WTC11 (cell line): Measurements from ENCODE around the gene ADGRB2.

Source experiments
- AR ChIP-seq: fragments of 250-450 bp; sonication (Bioruptor Pico); IDR thresholded peaks from 2 replicates; pipeline ENCODE4 v1.9.0; 2021; ENCODE audit warnings: mild to moderate bottlenecking
- CBFB ChIP-seq: sonication (generic); formaldehyde crosslinking; IDR thresholded peaks from 2 replicates; pipeline ENCODE4 v1.8.1; 2022; ENCODE audit warnings: mild to moderate bottlenecking, low read depth, missing genetic modification reagents
- CTCF ChIP-seq: fragments of 200-600 bp; IDR thresholded peaks from 2 replicates; pipeline ENCODE4 v1.8.0; 2022; ENCODE audit warnings: antibody characterized with exemption
- GTF2I ChIP-seq: fragments of 250-450 bp; sonication (Bioruptor Pico); conservative IDR thresholded peaks from 2 replicates; pipeline ENCODE4 v1.4.0; 2021; ENCODE audit warnings: mild to moderate bottlenecking
- NFE2L1 ChIP-seq: sonication (generic); formaldehyde crosslinking; IDR thresholded peaks from 2 replicates; pipeline ENCODE4 v1.8.1; 2023; ENCODE audit warnings: missing genetic modification reagents
- NR1H2 ChIP-seq: sonication (generic); formaldehyde crosslinking; IDR thresholded peaks from 2 replicates; pipeline ENCODE4 v1.9.0; 2021; ENCODE audit warnings: mild to moderate bottlenecking, moderate library complexity, missing genetic modification reagents
- NR2C2 ChIP-seq: sonication (generic); formaldehyde crosslinking; IDR thresholded peaks from 2 replicates; pipeline ENCODE4 v1.8.0; 2022; ENCODE audit warnings: mild to moderate bottlenecking, missing genetic modification reagents
- STAT6 ChIP-seq: sonication (generic); formaldehyde crosslinking; conservative IDR thresholded peaks from 2 replicates; pipeline ENCODE4 v1.8.1; 2023; ENCODE audit warnings: mild to moderate bottlenecking, low read depth, missing genetic modification reagents, moderate library complexity
- TEAD4 ChIP-seq: sonication (generic); formaldehyde crosslinking; IDR thresholded peaks from 2 replicates; pipeline ENCODE4 v1.8.0; 2022; ENCODE audit warnings: mild to moderate bottlenecking, missing genetic modification reagents
- ZNF121 ChIP-seq: sonication (generic); formaldehyde crosslinking; IDR thresholded peaks from 2 replicates; pipeline ENCODE4 v1.8.0; 2023; ENCODE audit warnings: missing genetic modification reagents
- TF ChIP-seq, protein P1 (sequence below): sonication (generic); formaldehyde crosslinking; IDR thresholded peaks from 2 replicates; pipeline ENCODE4 v1.8.1; 2023; ENCODE audit warnings: mild to moderate bottlenecking, missing genetic modification reagents, moderate library complexity

DNA sequence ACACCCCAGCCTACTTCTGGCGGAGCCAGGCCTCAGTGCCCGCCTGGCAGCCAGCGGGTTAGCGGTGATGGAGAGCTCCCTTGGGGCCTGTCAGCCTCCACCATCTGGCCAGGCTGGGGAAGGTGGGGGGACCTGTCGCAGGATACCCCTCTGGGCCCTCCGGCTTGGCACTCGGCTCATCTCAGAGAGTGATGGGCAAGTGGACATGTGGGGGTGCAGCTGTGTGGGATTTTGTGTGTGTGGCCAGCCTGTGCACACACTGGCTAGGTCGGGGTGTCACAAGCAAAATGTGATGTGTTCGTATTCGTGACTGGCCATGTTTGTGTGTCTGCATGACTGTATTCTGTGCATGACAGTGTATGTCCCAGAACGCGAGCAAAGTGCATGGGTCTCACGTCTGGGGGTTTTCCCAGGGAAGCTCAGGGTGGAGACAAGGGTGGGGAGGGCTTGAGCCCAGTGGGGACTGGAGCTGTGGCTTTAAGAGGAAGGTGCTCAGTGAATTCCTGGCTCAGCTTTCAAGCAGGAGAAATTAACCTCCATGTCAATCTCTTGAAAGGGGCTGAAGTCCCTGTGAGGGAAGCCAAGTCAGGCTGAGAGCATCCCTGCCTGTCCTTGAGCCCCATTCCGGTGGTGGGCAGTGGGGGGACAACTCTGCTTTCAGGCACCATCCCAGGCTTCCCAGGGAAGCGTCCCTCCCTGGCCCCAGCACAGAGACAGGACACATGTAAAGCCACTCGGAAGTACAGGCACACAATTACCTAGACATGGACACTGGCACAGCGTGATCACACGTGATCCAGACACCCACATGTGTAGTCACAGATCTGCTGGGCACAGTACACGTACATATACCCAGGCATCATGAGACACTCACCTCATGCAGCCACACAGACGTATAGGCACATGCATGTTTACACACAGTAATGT lies 21.1 kb upstream of the ADGRB2 start:
- no peak for TF ChIP-seq CBFB (CRISPR knock-in tag)
- TF ChIP-seq, protein P1, sequence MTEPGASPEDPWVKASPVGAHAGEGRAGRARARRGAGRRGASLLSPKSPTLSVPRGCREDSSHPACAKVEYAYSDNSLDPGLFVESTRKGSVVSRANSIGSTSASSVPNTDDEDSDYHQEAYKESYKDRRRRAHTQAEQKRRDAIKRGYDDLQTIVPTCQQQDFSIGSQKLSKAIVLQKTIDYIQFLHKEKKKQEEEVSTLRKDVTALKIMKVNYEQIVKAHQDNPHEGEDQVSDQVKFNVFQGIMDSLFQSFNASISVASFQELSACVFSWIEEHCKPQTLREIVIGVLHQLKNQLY: no peak
- no peak for TF ChIP-seq NR1H2 (CRISPR knock-in tag)
- TF ChIP-seq GTF2I: no peak
- no peak for TF ChIP-seq CTCF
- no peak for TF ChIP-seq AR (CRISPR knock-in tag)
- TF ChIP-seq TEAD4 (CRISPR knock-in tag): no peak
- no peak for TF ChIP-seq STAT6 (CRISPR knock-in tag)
- no peak for TF ChIP-seq NR2C2 (CRISPR knock-in tag)
- TF ChIP-seq ZNF121 (CRISPR knock-in tag): no peak
- no peak for TF ChIP-seq NFE2L1
